T follicular helper cell (primary cell): Measurements from ENCODE around the gene MAEA.
A peak's percentile ranks its signal among the peaks of the same experiment; 100 is the strongest.

Source experiments
- DNase-seq: peaks from one replicate; pipeline ENCODE4 v3.0.0-alpha.2; 2020; ENCODE audit warnings: low read depth
- total RNA-seq, 2 experiments: gene quantifications; one replicate each; lab custom pipeline; 2026; lab: John Stamatoyannopoulos, UW

MAEA gene
- 67.8 to 88.1 reads per million in 2 experiments for total RNA-seq

- peak; percentile 95 for DNase-seq
Measured at GRCh38 chr4:1289207-1290164, at the start of gene MAEA. Gene MAEA, plus strand, starts transcription at chr4:1289891. Its CDS starts 23 bp downstream, at chr4:1289914.

DNA sequence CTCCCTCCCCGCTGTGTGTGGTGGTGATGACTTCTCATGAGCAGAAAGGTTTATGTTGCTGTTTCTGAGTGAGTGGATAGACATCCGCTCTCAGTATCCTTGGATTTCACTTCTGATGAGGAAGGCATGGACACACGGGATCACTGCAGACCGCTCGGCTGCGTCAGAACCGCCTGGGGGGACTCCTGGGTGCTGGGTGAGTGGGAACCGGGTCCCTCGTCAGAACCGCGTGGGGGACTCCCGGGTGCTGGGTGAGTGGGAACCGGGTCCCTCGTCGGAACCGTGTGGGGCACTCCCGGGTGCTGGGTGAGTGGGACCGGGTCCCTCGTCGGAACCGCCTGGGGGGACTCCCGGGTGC is 49.8 kb upstream of the MAEA start:
- no peak for DNase-seq

GRCh38 chr4:1240721-1241465 is 48.8 kb upstream of the MAEA start:
- DNase-seq = no peak

GRCh38 chr4:1241466-1241935 is 48.2 kb upstream of the MAEA start:
- no peak for DNase-seq

GRCh38 chr4:1241936-1242505 is 47.7 kb upstream of the MAEA start:
- no peak for DNase-seq

GRCh38 chr4:1242506-1243450 is 46.9 kb upstream of the MAEA start:
- no peak for DNase-seq

DNA sequence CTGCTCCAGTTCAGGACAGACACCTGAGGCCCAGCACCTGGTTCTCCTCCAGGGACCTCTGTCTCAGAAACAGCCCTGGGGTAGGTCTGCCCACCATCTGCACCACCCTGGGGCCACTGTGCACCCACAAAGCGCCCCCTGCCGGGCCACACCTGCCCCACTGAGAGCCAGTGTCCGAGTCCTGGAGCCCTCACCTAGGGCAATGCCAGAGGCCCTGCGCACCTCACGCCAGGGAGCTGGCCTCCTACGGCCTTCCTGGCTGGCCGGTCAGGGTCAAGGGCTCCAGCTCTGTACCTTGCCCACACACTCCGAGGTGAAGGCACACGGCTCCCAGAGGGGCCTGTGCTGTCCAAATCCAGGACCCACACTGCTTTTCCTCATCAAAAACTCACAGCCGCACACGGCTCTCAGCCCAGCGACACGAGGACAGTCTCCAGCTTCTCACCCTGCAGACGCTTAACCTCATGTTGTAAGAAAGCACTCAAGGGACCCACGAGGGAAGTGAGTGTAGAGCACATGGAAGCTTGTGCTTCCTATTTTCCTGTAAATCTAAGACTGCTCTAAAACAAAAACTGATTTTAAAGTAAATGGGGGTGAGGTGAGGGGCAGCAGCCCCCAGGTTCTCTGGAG is 46.1 kb upstream of the MAEA start:
- DNase-seq = no peak

GRCh38 chr4:1244081-1244977 is 45.4 kb upstream of the MAEA start:
- DNase-seq = no peak

GRCh38 chr4:1244978-1245471 is 44.7 kb upstream of the MAEA start:
- DNase-seq = no peak

DNA sequence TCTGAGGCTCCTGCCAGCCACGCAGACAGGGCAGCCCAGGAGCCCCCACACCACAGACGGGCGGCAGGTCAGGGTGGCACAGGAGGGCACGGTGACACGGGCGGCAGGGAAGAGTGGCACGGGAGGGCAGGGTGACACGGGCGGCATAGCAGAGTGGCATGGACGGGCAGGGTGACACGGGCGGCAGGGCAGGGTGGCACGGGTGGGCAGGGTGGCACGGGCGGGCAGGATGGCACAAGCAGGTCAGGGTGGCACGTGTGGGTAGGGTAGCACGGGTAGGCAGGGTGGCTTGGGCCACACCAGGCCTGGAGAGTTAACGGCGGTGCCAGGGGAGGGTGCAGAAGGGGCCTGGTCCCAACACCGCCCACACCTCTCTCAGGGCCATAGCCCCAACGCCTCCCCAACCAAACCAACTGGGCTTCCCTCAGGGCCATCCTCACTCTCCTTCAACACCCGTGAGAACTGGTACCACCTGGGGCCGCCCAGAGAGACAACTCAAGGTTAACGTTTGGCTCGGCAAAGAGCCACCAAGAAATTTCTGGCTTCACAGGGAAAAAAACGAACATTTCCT is 44.1 kb upstream of the MAEA start:
- DNase-seq = no peak

DNA sequence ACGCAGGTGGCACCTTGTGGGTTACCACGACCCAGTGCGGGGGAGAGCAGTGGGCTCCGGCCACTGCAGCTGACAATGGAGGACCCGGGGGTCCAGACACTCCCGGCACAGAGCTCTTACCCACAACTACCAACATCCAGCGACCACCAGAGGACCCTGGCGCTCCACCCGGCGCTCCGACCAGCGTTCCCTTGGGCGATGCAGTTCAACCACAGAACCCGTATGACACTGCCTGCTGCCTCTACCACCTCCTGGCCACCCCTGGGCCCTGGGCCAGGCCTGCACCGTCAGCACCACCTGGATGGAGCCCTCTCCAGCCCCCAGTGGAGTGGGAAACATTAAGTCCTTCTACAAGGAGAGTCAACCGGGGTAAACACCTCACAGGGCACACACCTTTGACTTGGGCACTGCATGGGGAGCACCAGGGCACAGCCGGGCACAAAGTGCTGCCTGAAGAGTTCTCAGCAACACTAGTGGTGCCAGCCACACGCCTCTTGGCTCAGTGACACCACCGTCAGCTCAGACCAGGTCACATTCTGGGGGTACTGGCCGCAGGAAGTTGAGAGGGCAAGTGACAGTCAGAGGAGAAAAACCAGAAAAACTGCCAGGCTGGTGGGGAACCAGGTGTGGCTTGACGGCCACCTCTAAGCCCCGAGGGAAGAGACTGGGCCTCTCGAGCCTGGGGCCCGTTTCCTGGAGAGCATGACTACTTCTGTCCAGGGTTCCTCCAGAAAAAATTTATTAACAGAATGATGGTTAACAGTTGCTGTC is 43.4 kb upstream of the MAEA start:
- no peak for DNase-seq

- DNase-seq = no peak
Measured at GRCh38 chr4:1246901-1247863, 42.5 kb upstream of the MAEA start.

DNA sequence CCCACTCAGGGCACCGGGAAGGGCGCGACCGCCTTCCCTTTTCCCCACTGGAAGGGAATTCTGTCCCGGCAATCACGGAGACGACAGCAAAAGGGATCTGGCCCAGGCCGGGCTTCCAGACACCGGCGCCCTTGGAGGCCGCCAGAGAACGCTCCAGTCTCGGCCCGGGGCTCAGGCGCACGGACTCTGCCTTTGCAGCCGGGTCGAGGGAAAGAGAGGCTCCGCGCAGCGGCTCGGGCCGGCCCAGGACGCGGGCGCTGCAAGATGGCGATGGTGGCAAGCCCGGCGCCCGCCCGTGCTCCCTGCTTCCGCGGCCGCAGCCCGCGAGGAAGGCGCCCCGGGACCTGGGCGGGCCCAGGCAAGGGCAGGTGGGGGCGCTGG is 41.8 kb upstream of the MAEA start:
- DNase-seq = no peak

GRCh38 chr4:1248245-1249147 is 41.2 kb upstream of the MAEA start, which contains the start of gene CTBP1:
Gene CTBP1, minus strand, starts transcription at chr4:1249130. Its CDS starts 7,799 bp downstream, at chr4:1241331.
- peak; percentile 78 for DNase-seq

GRCh38 chr4:1249148-1249730 is 40.5 kb upstream of the MAEA start:
- DNase-seq = peak; percentile 81
